GM21515 (cell line): ENCODE measurements around the gene MAP2K4.

Experiments
- ATAC-seq: cut with Tn5 transposase; IDR thresholded peaks from one replicate; pipeline ENCODE4 v1.9.1; 2021; ENCODE audit not compliant: unreplicated experiment

The MAP2K4 gene

DNA sequence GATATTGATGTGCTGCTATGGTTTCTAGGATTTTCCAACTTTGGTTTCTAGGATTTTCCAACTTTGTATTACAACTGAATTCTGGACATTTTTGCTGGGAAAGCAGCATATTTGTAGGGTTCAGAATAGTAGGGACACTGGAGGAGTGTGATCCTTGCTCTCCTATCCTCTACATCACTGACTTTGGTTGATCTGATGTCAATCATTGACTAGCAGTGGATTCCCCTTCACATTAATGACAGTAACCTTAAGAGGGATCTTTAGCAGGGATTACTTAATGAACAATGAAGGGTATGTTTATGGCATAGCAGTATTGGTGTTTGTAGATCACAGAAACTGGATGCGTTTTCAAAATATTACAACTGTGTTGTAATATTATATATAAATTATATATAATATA, 67.4 kb downstream of the MAP2K4 start:
- ATAC-seq: no peak

DNA sequence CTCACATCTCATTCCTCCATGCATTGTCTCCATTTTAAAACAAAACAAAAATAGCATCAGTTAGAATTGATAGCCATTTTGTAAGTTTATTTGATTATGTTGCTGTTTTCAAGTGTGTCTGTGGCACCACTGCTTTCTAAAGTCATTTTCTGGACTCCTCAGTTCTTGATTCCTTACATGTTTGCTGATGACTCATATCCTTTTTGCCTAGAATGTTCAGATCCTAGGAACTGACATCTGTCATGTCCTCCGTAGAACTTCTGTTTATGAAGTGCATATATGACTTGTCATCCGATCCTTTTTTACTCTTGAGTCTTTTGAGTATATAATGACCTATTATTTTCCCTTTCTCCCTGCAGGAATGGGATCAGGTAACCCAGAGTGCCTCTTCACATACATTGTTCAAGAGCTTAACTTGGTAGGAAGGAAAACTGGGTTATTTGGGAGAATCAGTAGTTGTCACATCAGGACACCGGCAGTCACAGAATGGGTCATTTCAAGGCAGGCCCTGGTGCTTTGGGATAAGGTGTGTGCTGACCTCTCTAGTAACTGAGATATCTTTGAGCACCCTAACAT, 69.2 kb downstream of the MAP2K4 start:
- no peak for ATAC-seq

DNA sequence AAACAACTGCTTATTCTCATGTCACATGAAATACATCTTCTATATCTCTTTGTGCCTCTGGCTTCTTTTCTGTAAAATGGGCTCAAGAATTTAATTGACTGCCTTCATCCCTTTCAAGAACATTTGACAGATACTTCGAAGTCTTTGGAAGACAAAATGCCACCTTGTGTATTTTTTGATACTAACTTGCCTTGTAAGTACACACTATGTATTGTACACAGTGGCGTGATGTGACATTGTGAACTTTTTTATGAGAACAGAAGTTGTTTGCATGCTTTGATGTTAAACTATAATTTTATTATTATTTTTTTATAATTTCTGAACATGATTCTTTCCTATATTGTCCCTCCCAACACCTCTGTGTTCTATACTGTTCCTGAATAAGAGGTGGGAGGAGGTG, 73.7 kb downstream of the MAP2K4 start:
- no peak for ATAC-seq

DNA sequence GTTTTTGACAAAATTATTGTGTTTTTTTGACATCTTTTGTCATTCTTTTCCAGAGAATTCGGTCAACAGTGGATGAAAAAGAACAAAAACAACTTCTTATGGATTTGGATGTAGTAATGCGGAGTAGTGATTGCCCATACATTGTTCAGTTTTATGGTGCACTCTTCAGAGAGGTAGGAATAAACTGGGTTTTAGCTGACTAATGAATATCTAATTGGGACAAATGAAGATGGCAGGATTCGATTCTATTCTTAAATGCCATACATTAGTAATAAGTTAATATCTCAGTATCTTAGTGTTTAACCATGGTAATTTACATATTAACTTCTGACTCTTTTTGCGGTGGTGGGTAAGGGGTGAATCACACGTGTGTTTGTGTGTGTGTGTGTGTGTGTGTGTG, 74.8 kb downstream of the MAP2K4 start:
- ATAC-seq: no peak

DNA sequence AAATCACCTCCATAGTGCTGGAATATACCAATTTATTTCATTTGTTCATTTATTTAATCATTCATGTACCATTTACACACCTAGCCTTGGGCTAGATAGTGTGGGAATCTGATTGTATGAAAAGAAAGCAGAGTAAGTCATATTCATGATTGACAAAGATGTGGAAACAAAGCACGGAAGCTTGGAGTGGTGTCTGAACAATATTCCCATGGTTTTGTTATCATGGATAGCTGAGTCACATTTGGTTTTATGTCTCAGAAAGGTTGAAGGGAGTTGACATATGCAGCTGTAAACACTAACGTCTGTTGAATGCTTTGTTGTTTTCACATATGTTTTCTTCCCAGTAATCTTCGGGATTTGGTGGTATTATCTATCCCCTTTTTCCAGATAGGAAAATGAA, 76.6 kb downstream of the MAP2K4 start:
- no peak for ATAC-seq

DNA sequence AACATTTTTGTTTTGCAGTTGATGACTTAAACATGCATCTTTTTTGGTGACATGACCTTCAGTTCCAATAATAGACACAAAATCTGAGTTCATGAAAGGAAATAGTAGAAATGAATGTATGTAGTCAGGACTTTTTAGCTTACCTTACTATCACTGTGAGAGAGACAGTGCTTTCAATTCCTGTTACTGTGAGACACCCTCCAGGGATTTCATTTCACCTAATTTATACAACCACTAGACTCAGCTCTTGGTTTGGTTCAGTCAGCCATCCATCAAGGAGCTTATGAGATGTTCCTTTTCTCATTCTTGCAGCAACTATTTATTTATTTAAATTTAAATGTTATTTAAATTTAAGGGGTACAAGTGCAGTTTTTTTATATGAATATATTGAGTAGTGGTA, 77.9 kb downstream of the MAP2K4 start:
- peak; percentile 87 for ATAC-seq

DNA sequence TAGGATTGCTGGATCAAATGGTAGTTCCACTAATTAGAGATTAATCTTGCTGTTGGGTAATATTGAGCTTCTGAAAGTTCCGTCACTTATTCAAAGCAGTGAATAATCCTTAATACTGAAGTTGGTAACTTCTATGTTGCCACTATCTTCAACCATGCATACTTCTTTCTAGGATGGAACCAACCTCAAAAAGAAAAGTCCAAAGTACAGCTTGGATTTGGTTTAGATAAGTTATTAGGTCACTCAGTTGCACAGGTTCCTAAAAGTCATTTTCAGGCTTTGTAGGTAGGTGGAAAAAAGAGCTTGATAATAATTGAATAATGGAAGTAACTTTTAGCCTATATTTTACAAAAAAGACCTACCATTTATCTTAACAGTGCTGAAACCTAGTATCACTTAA, 78.7 kb downstream of the MAP2K4 start:
- ATAC-seq: no peak

DNA sequence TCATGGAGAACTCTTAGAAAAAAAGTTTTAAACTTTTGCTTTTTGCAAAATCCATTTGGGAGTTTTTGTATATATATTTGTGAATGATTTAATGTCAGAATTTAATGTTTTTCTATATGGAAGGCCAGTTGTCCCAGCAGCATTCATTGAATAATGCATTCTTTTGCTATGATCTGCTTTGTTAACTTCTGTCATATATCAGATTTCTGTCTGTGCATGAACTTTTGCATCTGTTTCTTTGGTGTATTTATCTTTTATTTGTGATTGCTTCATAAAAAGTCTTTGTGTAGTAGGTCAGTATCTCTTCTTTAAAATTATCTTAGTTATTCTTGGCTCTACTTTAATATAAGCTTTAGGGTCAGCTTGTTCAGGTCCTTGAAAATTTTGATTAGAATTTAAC, 84.2 kb downstream of the MAP2K4 start:
- no peak for ATAC-seq

DNA sequence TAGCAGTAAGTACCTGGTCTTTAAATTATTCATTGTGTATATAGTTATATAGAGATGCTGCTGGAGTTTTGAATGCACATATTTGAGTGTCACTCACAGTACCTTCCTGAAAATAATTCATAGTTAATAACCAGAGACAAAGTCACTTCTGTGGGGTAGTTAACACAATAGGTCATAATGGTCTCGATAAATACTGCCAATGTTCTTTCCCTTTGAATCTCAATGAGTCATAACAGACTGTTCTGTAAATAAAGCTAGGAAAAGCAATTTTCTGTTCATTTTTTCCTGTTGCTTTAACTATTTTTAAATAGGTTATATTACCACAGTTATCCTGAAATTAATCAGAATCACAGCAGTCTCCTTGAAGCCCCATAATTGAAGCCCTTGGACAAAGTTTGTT, 87.2 kb downstream of the MAP2K4 start:
- ATAC-seq: no peak

DNA sequence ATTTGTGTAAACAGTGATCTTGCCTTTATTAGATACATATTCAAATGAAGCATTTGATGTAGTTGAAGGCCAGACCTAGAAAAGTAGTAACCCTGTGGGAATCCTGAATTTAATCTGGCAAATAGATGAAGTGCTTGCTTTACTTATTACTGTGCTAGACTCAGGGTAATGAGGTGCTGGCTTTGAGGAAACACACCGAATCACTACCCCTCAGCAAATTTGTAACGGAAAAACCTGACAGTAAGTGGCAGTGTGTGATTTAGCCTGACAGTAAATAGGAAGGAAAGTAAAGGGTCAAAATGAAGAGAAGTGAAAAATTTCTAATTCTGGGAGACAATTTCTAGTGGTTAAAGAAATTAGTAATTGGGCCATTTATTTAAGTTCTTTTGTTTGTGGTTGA, 90.2 kb downstream of the MAP2K4 start:
- no peak for ATAC-seq

DNA sequence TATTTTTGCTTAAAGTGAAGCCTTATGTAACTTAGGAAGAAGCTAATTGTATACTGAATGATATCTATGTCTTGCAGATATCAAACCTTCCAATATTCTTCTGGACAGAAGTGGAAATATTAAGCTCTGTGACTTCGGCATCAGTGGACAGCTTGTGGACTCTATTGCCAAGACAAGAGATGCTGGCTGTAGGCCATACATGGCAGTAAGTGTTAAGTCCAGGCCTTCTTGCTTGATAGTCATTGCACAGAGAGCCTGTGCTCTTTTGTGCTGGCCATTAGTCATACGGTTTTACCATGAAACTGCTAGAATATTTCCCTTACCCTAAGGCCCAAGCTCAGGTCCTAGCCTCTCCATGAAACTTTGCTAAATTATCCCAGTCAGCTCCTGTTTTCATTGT, 92.5 kb downstream of the MAP2K4 start:
- ATAC-seq: no peak

DNA sequence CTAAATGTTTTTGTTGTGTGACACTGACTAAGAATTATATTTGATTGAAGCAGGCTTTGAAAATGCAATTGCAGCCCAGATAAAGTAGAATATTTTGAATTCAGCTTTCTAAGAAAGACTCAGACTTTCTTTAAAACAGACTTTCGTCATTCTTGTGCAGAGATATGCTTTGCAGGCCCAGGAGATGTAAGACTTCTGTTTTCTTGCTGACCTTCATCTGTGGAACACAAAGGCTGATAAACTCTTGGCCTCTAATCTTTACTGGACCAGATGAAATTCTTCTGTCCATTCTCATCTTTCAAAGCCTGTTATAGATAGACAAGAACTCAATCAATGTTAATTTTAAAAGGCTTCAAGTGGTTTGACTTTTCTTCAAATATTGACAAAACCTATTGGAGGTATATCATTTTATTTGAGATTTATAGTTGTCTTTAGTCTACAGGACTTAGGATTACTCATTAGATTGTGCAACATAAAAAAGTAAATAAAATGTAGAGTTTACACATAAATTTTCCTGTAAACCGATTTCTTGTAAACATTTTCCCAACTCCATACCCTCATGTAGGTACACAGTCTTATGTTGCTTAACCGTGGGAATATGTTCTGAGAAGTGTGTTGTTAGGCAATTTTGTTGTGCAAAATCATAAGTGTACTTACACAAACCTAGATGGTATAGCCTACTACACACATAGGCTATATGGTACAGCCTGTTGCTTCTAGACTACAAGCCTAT, 94.2 kb downstream of the MAP2K4 start:
- ATAC-seq: no peak

DNA sequence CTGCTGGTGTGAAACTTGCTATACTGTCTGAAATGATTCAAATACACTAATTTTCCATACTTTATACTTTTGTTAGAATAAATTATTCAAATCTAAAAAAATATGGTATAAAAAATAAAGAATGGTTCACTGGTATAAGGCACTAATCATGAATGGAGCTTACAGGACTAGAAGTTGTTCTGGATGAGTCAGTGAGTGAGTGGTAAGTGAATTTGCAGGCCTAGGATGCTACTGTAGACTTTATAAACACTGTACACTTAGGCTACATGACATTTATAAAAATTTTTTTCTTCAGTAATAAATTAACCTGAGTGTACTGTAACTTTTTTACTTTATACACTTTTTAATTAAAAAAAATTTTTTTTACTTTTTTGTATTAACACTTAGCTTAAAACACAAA, 95.5 kb downstream of the MAP2K4 start:
- ATAC-seq: no peak

DNA sequence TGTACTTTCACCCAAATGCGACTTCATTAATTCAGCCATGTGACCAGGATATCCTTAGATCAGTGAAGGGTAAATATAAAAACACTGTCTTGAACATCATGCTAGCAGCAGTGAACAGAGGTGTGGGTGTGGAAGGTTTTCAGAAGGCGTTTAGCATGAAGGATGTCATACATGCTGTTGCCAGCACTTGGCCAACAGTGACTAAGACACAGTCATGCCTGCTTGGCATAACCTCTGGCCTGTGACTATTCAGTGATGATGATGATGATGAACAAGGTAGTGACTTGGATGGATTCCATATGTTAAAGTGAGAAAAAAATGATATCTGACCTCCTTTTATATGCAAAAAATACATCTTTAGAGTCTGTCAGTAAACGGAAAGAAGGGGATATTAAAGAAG, 97.9 kb downstream of the MAP2K4 start:
- no peak for ATAC-seq

DNA sequence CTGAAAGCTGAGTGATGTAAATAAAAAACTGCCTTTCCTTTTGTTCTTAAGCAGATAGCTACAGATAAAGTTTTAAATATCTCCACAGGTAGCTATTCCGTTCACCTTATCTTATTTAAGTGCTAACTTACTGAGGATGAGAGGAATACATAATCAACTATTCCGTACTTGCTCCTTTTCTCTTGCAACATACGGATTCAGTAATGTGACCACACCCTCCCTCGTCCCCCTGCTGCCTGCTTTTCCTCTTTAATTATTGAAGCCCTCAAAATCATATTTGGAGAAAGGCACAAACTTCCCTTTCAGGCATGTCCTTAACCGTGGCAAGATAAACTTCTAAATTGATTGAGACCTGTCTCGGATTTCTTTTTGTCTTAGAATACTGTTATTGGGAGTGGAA, 101.4 kb downstream of the MAP2K4 start:
- ATAC-seq: no peak

DNA sequence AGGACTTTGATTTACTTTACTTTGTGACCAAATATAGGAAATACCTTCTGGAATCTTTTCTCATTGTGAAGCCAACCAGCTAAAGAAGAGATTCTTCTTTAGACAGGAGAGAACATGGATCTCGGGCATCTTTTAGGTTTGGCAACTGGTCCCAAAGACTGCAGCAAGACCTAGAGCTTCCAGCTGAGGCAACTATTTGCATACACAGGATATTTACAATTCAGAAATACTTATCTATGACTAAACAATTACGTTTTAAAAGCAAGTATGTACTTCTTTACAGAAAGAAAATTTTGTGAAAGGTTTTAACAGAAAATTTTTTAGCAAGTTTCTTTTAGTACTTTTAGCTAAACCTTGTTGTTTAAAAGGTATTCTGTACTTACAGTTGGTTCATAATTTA, 106.5 kb downstream of the MAP2K4 start:
- ATAC-seq: no peak

DNA sequence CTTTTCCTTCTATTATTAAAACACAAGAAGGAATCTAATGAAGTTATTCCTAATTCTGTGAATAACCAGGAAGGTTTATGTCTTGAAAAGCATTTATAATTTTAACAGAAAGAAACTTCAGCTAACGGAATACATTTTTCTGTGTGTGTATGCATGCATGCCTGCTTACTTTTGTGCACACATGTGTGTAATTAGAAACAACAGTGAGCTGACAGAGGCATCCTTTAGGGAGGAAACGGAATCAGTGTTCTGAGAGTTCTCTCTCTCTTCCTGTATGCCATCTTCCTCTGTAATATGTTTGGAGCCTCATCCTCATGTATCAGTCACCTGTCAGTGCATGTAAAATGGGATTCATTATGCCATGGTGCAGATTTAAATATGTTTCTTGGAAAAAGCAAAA, 107.0 kb downstream of the MAP2K4 start:
- no peak for ATAC-seq

DNA sequence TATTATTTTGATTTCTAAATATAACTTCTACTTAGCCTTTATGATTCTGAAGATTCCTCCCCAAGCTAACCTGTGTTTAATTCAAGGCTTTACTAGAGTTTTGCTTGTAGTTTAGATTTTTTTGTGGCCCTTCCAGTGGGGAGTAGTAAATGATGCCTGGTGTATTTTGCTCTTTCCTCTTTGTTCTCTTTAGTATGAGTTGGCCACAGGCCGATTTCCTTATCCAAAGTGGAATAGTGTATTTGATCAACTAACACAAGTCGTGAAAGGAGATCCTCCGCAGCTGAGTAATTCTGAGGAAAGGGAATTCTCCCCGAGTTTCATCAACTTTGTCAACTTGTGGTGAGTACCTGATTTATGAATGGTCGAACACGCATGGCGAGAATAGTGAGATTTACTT, 108.3 kb downstream of the MAP2K4 start:
- ATAC-seq: no peak

DNA sequence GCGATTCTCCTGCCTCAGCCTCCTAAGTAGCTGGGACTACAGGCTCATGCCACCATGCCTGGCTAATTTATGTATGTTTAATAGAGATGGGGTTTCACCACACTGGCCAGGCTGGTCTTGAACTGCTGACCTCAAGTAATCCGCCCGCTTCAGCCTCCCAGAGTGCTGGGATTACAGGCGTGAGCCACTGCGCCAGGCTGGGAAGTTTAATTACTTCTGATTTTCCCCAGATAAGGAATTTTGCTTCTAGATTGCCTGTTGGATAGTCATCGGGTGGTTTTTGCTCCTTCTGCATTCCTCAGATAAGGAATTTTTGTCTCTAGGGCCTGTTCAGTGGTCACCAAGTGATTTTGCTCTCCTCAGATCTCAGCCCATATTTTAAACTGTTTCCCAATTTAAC, 112.5 kb downstream of the MAP2K4 start:
- no peak for ATAC-seq

DNA sequence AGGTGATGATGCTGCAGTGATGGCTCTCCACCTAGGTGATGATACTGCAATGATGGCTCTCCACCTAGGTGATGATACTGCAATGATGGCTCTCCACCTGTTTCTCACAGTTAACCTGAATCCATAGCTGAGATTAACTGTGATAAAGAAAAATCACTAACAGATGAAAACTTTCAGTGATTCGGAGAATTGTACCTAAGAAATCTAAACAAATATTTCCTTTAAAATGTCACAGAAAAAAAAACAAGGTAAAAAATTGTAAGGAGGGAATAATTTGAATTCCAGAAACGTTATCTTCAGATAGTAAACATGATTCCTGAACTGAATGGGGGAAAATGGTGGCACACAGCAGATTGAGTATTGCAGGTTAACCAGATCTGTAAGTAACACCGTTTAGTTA, 113.4 kb downstream of the MAP2K4 start:
- no peak for ATAC-seq

DNA sequence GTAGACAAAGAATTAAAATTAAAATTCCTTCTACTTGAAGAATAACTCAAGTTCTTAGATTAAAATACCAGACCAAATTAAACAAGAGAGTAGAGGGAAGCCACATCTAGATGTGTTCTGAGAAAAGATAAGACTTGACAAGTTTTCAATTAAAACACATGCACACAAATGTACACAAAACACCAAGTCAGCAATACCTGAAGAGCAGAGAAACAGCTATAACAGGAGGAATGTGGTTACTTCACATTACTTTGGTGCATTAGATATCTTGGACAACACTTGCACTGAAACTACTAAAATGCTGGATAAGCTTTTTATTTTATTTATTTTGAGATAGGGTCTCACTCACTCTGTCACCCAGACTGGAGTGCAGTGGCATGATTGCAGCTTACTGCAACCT, 113.9 kb downstream of the MAP2K4 start:
- ATAC-seq: no peak

DNA sequence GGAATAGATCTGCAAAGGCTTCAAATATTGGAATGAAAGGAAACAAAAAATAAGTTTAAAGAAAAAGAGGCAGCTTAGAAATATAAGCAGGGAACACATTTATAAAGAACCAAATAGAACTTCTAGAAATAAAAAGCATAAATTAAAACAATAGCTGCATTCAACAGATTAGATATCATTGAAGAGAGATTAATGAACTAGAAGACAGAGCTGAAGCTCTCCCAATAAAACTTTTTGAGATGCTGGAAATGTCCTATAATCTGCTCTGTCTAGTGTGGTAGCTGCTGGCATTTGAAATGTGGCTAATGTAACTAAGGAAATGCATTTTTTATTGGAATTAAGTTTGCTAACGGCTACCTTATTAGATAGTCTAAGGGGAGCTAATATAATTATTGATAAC, 115.6 kb downstream of the MAP2K4 start:
- ATAC-seq: no peak

DNA sequence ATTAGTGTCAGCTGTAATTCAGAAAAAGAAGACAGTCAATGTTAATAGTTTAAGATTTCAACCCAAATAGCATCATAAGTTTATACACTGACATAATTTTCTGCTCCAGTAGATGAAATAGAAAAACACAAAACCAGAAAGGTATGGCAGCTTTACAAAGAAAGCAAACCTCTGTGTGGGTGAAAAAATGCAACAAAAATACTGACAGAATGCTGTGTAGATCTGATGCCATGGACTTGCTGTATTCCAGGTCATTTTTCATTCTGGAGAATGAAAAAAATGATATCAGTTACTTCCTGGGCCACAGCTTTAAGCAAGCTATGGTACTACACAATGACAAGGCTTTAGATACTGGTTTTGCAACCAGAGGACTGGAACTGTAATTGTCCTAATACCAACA, 116.0 kb downstream of the MAP2K4 start:
- no peak for ATAC-seq
